HG02885 (cell line): Measurements from ENCODE around the gene MTCH1.
"Not testable (repeated sequence)": the region's sequence is repeated elsewhere in the genome, so short reads cannot be mapped to it uniquely, and the experiment has no call there.

Source experiments
- ATAC-seq: cut with Tn5 transposase; IDR thresholded peaks from one replicate; pipeline ENCODE4 v1.9.1; 2021; ENCODE audit warnings: mild to moderate bottlenecking; ENCODE audit not compliant: unreplicated experiment, poor library complexity

The MTCH1 gene

GRCh38 chr6:36999061-36999750 is 13.2 kb upstream of the MTCH1 start:
- no peak for ATAC-seq

GRCh38 chr6:36998723-36999038 is 12.7 kb upstream of the MTCH1 start:
- no peak for ATAC-seq

- ATAC-seq: no peak
Measured at GRCh38 chr6:36997811-36998722, 12.1 kb upstream of the MTCH1 start.

GRCh38 chr6:36990401-36990800 is 4.4 kb upstream of the MTCH1 start:
- ATAC-seq: not testable (repeated sequence)

- ATAC-seq: no peak
Measured at GRCh38 chr6:36989264-36989663, 3.3 kb upstream of the MTCH1 start.

- no peak for ATAC-seq
Measured at GRCh38 chr6:36986704-36987047, 680 bp upstream of the MTCH1 start.

GRCh38 chr6:36985417-36985807 is 584 bp downstream of the MTCH1 start:
- no peak for ATAC-seq

- no peak for ATAC-seq
Measured at GRCh38 chr6:36984581-36985416, 1.2 kb downstream of the MTCH1 start.

GRCh38 chr6:36983538-36983937 is 2.5 kb downstream of the MTCH1 start:
- no peak for ATAC-seq

- no peak for ATAC-seq
Measured at GRCh38 chr6:36980876-36981619, 4.9 kb downstream of the MTCH1 start.

GRCh38 chr6:36980129-36980528 is 5.9 kb downstream of the MTCH1 start:
- no peak for ATAC-seq

- ATAC-seq: no peak
Measured at GRCh38 chr6:36979347-36979742, 6.7 kb downstream of the MTCH1 start.

- no peak for ATAC-seq
Measured at GRCh38 chr6:36978421-36979346, 7.3 kb downstream of the MTCH1 start.

- no peak for ATAC-seq
Measured at GRCh38 chr6:36977470-36977941, 8.5 kb downstream of the MTCH1 start.

- ATAC-seq: no peak
Measured at GRCh38 chr6:36976931-36977330, 9.1 kb downstream of the MTCH1 start.

- ATAC-seq: no peak
Measured at GRCh38 chr6:36976509-36976908, 9.5 kb downstream of the MTCH1 start.

GRCh38 chr6:36976007-36976264 is 10.1 kb downstream of the MTCH1 start:
- no peak for ATAC-seq

- no peak for ATAC-seq
Measured at GRCh38 chr6:36975231-36976006, 10.6 kb downstream of the MTCH1 start.

GRCh38 chr6:36973647-36974046 is 12.3 kb downstream of the MTCH1 start:
- ATAC-seq: no peak
